Left lobe of liver (tissue), 2 donors: ENCODE measurements around the gene DGKZ. TPM values are rescaled to one million over a fixed set of nuclear protein-coding genes. Genes with fewer than 3 reads are reported as not detected.
A peak's percentile ranks its signal among the peaks of the same experiment; 100 is the strongest.

Experiments
- ATAC-seq: fragments of 200-7000 bp; cut with Tn5 transposase; one replicate; pipeline ENCODE4 v1.9.1; 2020; ENCODE audit warnings: mild to moderate bottlenecking, moderate library complexity
- DNase-seq: peaks from one replicate; pipeline ENCODE4 v3.0.0-alpha.2; 2020; ENCODE audit warnings: low spot score
- total RNA-seq: library from RNA; stranded (reverse); gene quantifications from one replicate; pipeline ENCODE4 v1.2.1, GENCODE V29; 2021
- donor health status: DM: no; HTN: no; CAD: no; lungs with moderate emphysema.
- donor health status: DM: no; HTN: yes; CAD: no.

The DGKZ gene
- total RNA-seq, 1 donor from 2014 or later = 13.0 TPM

DNA sequence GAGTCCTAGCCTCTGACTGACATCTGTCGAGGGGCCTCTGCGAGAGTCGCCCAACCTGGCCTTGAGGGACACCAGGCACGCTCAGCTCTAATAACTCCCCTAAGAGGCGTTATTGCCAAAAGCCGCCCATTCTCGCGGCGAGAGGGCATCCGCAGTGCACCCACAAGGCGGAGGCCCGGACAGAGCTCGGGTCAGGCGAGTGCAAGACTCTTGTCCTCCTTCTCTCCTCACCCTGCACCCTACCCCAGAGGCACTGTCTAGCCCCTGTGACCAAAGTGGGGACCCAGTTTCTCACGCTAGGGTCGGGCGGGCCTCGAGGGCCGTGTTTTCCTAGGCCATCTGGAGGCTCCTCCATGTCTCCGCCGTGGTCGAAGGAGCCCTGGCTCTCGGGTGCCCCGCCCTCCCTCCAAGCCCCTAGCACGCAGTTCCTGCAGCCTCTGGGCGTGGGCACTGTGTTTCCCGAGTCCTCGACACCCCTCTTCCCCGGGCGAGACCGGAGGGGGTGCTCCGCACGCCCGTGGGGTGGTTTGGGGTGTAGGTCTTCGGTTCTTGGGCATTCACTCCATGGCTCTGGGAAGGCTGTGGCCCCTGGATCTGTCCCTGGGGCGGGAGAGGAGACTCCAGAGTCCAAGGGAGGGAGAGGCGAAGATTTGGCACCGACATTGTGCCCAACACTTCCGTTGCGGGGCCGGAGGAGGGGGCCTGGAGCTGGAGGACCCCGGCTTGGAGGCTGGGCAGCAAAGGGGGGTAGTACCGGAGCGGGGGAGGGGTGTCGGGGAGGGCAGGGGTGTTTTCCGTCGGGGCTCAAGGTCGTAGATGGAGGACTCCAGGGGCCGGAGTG, 43.3 kb downstream of the DGKZ start:
- no peak for ATAC-seq
- no peak for DNase-seq

DNA sequence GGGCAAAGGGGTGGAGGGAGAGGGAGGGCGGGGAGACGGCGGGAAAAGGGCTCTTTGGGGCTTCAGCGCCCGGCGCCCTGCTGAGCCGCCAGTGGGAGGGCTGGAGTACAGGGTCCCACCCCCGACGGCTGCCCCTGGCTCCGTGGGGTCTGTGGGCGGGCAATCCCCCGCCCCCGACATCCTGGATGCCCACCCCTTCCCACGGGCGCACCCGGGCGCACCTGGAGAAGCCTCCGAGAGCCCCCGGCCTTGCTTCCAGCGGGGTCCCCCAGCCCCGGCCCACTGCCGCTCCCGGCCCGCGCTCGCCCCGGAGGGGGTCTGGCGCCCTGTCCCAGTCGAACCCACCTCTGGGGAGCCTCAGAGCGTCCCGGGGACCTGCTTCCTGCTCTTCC, 43.9 kb downstream of the DGKZ start:
- DNase-seq = no peak

DNA sequence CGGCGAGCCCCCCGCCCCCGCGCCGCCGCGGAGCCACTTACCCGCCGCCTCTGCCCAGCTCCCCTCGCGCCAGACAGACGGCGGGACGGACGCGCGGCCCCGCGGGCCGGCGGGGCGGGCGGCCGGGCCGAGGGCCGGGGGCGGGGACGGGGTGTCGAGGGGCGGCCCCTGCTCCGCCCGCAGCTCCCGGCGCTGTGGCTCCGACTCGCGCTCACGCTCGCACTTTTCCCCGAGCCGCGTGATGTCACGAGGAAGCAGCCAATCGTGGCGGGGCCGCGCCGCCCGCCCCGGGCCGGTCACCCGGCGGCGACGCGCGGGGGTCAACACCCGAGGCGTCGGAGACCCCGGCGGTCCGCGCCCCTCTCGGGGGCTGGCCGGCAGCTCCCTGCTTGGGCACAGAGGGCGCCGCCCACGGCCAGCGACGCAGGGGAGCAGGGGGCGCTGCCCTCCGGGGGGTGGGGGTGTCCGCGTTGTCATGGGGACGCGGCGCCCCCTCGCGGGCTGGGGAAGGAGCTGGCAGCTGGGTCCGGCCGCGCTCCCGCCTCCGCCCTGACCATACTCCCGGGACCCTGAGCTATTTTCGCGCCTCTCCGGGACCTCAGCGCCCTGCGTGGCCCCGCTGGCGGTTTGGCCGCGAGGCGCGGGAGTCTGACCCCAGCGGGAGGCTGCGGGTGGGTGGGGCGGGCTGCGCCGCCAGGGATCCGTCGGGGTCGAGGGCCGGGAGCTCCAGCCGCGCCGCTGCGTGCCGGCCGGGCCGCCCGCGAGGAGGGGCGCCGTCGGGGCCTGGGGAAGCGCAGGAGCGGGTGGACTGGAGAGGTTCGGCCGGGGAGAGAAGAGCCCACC, 44.5 kb downstream of the DGKZ start, which contains the start of gene CHRM4:
CHRM4 (minus strand) TSS at position 199 of the 843 bp plus-strand sequence. CDS start 5,219 bp downstream, outside the sequence.
- DNase-seq (no peak), ATAC-seq (no peak)

More for the DNA sequence above, 43.9 kb downstream of the DGKZ start:
- ATAC-seq = no peak

DNA sequence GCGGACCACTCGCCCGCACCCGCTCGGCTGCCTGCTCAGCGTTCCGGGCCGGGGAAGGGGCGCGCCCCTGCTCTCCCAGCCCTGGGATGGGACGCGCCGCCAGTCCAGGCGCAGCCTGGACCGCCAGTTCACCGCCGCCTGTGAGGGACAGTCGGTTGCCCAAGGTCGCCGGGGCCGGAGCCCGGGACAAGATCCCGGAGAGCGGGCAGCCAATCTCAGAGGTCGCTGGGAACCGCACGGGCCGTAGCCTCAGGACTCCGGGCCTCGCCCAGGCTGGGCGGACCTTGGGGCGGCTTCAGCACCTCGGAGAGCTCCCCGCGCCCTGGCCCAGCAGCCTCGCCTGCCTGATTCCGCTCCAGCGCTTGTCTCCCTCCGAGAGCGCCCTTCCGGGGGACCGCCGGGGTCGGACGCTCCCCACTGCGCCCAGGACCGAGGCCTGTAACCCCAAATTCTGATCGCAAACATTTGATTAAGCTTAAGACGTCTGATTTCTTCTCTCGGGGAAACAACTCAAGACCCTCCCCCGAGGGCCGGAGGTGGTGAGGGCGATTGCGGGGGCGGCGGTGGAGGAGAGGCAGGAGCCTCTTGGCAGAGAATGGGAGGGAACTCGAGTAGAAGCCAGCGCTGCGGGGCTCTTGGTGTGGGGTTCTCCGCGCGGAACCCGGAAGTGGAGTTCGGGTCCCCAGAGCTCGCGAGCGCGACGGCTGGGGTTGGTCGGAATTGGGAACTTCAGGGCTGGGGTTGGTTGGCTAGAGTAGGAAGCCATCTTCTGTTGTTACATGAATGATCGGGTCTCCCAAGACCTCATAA, 45.4 kb downstream of the DGKZ start:
- ATAC-seq (peak; percentile 94), DNase-seq (peak; percentile 93)

DNA sequence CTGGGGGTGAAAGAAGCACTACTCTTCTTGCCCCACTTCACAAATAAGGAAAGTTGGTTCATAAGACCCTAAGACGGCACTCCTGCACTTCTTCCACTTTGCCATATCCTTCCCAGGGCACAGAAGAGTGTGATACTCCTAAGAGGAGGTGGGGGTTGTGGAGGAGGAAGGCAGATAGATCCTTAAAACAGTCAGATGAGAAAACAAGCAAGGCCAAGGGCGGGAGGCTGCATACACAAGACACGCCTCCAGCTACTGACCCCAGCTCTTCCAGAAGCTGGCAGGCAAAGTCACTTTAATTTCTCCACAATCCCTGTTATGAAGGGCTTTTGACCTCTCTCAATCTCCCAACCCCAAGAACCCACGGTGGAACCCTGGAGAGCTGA, 46.0 kb downstream of the DGKZ start:
- ATAC-seq = no peak
- DNase-seq = no peak

DNA sequence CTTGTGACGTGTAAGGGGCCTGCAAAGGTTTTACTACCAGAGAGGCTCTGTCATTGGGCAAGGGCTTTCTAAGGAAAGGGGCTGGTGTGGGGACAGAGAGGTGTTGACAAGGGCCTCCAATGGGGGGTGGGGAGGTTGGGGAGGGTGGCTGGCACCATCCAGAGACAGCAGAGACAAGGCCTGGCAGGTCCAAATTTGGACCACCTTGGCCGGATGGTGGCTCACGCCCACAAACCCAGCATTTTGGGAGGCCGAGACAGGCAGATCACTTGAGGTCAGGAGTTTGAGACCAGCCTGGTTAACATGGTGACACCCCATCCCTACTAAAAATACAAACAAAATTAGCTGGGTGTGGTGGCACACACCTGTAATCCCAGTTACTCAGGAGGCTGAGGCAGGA, 46.5 kb downstream of the DGKZ start:
- DNase-seq (no peak), ATAC-seq (no peak)

DNA sequence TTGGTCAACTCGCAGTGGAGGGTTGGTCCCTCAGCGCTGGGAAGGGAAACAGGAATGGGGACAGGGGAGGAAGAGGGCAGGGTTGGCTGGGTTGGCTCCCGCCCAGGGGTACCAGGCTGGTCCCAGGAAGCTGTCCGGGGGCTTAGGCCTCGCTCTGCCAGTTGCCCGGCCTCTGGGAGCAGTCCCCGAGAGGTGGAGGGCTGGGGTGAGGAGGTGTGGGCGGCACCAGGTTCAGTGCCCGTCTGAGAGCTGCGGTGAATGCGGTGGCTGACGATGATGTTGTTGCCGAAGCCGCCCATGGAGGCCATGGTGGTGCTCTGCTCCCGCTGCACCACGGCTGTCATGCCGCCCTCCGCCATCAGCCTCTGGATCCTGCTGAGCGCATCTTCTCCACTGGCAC, 50.3 kb downstream of the DGKZ start:
- no peak for ATAC-seq
- DNase-seq = no peak

DNA sequence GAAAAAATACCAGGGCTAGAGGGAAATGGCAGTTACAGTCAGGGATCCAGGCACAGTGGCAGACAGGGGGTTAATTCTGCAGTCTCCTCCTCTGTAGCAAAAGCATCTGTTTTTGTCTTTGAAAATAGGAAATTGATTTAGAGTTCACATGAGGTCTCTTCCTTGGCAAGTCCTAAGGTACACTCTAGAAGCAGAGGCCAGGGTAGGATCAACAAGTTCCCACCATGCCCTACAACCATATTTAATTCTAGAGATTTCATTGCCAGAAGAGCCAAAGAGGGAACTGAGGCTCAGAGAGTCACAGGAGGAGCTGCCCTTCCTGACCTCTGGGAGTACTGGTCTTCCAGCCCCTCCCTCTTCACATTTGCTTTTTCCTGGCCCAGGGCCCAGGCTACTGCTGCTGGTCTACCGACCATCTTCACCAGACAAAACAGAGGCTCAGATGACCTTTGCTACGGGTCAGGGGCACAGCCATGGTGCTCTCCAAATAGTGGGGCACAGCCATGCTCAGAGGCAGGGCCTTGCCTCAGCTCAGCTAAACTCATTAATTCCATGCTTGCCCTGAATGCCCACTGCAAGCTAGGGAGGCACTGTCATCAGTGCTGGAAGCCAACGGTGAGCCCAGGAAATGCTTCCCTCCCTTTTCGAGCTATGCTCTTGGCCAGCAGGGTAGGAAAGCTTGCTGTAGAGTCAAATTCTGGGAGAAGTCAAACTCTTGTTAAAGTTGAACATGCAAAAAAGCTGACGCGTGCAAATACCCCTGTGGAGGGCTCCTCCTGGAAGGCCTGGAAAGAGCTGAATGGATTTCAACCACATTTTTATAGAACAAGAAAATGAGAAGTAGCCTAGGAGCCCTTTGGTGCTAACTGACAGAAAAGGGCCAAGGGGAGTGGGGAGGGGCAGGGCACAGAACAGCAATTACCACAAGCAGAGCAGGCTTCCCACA, 56.0 kb downstream of the DGKZ start:
- ATAC-seq (no peak), DNase-seq (no peak)

DNA sequence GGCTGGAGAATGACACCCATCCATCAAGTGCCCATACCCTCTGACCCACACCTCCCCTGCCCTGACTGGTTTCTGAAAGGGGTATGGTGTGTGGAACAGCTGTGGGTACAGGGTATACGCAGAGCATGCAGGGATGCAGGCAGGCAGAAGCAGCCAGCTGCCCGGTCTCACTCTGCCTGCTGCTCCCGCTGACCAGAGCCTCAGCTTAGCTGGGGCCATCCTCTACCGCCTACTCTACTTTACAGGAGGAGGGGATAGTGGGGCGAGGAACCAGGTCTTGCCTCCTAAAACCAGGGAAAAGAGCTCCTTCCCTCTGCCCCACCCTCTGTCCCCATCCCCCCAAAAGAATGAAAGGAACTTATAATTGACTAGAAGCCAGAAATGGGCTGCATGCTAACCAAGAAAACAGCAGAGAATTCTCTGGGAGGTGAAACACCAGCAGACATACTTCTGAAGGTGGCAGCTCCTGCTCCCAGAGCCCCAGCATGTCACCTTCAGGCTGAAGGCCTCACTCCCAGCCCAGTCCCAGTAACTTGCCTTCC, 57.3 kb downstream of the DGKZ start:
- ATAC-seq (no peak), DNase-seq (no peak)

DNA sequence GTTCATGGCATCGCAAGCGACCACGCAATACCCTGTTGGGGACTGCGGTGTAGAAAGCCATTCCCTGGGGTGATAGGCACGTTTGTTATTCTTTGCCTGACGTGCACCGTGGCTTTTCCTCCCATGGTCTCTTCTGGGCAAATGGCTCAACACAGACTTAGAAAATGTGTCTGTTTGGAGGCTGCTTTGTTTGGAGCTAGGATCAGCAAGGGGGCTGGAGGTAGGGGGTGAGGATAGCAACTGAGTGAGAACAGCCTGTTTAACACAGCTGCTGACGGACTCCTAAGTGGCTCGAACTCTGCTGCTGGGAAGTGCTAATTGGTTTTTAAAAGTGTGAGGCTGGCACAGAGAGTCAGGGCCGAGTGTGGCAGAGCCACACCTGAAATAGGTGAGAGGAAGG, 60.4 kb downstream of the DGKZ start:
- ATAC-seq = no peak
- DNase-seq = no peak

DNA sequence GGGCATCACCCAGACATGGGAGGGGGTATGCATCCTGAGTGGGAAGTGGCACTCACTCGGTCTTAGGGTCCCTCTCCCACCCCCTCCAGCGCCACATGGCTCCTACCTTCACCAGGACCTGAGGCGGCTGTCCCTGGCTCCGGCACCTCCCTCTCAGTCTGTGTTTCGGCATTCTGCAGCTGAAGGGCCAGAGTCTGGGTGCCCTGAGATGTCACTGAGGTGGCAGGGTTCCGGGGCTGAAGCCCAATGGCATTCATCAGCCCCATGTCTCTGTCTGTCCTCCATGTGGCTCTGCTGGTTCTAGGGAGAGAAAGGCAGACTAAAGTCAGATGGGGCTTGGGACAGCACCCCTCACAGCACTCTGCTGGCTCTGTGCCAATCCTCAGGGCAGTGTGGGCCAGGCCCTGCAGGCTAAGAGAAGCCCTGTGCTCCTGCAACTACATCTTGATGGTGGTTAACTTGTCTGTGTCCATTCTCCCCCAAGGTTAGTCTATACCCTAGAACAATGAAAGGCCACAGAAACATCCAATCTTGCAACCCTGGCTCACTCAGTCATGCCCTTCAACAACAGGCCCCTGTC, 61.2 kb downstream of the DGKZ start:
- no peak for DNase-seq
- peak; percentile 14 for ATAC-seq

DNA sequence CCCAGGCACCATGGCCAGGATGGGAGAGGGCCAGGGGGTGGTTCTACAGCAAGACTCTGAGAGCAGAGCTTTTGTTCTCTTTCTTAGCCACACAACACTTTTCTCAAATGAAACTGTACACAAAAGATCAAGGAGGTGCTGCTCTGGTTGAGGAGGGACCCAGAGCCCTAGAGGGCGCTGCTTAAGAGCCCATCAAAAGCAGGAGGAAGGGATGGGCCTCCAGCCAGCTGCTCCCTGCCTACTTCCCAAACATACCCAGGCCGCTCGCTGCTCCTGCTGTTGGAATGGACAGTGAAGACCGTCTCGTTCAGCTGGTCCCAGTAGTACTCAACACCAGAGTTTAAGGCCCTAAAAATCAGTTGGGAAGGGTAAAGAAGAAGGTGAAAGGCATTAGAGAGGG, 62.8 kb downstream of the DGKZ start:
- ATAC-seq (no peak), DNase-seq (no peak)

DNA sequence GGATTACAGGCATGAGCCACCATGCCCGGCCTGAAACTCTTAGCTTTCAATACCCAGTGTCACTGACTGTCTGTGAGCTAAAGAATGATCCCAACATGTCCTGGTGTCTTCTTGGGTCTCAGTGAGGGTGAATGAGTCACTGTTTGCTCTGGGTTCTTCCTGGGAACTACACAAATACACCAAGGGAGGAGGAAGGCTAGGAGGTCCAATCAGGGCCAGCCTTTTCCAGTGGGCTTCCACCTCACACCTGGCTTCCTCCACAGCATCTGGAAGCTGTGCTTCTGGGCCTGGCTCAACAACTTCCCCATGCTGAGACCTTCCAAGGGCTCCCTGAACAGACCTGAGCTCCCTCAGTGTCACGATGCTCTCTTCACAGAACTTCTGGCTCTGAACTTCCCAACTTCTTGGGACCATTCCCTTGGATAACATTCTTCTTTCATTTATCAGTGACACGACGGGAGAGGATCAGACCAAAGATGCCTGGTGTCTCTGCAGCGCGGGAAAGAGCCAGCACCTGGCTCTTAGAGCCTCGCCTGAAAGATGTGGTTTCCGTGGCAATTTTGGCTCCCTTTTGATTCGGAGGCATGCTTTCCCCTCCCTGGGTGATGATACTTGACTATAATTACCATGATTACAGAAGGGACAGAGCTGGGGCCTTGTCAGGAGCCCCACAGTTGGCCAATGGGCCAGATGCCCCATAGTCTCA, 66.7 kb downstream of the DGKZ start:
- ATAC-seq (no peak), DNase-seq (no peak)

DNA sequence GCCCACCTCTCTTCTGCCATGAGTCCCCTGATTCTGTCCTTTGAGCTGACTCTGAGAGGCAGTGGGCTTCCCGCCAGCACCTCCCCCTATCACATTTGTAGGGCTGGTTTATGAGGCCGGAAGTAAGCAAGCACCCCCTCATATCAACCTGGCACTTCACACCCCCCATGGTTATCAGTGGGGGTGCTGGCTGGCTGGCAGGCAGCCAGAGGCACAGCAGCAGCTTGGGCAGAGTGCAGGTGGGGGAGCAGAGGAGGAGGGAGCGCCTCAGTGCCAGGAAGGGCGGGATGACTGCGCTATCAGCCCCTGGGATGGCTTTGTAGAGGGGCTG, 67.2 kb downstream of the DGKZ start:
- ATAC-seq (no peak), DNase-seq (no peak)

DNA sequence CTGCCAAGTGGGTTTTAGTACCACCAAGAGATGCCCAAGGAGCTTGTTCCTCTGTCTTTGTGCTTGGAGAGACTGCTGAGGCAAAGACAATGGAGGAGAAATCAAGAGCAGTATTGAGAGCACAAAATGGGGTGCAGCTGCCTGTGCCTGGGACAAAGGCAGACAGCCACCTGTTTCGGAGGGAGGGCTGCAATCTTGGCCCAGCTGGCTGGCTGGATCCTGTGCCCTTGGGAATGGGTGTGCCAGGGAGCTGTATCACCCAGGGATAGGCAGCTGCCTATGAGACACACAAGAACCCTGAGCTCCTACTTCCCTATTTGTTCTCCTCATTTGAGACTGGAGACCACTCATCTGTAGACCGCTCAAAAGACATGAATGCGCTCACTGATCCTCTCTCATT, 67.6 kb downstream of the DGKZ start:
- DNase-seq = no peak
- no peak for ATAC-seq

DNA sequence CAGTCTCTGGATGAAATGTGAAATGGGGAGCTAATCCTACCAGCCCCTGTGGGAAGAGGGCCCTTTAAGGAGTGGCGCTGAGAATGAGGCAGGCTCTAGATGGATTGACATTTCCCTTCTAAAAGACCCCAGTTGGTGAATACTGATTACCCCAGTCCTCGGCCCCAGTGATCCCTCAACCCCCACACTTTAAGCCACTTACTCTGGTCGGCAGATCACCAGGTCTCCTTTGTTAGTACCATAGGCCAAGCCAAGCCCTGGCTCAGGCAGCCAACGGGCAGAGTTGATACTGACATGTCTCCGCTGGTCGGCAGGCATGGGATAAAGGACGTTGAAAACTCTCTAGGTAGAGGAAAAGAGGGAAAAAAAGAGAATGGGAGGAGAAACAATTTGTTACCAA, 70.4 kb downstream of the DGKZ start:
- DNase-seq (no peak), ATAC-seq (no peak)

DNA sequence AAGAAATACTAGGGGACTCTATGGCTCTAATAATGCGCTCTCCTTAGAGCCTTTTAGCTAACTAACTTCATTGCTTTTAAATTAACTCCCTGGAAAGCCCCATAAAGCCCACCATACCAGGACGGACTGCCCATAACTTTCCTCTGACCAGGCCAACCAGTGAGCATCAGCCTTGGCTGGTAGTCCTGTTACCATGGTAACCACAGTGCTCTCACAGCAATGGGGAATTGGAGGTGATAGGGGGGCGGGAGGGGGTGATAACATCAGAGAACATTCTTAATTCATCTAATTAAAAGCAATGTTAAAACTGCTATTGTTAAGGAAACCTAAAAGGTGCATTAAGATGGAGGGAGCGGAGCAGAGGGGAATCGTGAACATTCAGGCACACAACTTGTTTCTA, 71.5 kb downstream of the DGKZ start:
- no peak for ATAC-seq
- DNase-seq = no peak

DNA sequence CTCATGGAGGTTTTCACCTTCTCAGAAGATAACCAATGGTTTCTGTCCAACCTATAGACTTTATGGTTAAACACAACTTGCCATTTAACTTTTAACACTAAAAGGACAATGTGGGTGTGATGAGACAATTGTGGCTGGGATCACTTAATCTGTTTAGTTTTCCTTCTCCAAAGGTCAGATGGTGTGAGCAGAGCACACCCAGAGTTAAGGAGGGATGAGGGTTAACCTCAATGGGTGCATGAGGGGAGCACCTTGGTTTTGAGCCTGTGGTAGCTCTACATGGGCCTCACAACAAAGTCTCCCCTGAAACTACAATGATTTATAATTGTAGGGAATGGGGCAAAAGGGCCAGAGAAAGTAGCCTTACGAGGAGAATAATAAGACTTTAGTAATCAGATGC, 73.2 kb downstream of the DGKZ start:
- DNase-seq = no peak
- no peak for ATAC-seq
